ENCODE results near the gene HSD3B2.

DNA sequence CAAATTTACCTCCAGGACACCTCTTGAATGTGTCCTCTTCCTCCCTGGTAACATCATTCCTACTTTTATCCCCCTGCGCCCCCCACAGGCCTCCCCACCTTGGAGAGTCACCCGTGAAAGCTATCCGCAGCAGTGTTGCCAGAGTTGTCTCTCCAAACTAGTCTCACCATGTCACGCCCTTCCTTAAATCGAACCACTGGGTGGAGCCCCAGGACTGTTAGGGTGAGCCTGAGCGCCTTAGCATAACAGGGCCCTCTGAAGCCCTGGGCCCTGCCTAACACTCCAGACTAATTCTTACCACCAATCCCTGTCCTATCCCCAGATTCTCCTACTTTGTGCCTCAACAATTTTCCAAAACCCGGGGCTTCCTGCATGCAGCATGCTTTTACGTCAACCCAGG, 35.0 kb downstream of the HSD3B2 start:
- TF ChIP-seq, protein P1, sequence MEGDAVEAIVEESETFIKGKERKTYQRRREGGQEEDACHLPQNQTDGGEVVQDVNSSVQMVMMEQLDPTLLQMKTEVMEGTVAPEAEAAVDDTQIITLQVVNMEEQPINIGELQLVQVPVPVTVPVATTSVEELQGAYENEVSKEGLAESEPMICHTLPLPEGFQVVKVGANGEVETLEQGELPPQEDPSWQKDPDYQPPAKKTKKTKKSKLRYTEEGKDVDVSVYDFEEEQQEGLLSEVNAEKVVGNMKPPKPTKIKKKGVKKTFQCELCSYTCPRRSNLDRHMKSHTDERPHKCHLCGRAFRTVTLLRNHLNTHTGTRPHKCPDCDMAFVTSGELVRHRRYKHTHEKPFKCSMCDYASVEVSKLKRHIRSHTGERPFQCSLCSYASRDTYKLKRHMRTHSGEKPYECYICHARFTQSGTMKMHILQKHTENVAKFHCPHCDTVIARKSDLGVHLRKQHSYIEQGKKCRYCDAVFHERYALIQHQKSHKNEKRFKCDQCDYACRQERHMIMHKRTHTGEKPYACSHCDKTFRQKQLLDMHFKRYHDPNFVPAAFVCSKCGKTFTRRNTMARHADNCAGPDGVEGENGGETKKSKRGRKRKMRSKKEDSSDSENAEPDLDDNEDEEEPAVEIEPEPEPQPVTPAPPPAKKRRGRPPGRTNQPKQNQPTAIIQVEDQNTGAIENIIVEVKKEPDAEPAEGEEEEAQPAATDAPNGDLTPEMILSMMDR (IDR thresholded peaks at IDR 0.05; ENCODE audit: poor library complexity, severe bottlenecking) = no peak
- no peak for TF ChIP-seq SMC3 (conservative IDR thresholded peaks at IDR 0.05; ENCODE audit: poor library complexity)
- no peak for TF ChIP-seq EP300 (conservative IDR thresholded peaks at IDR 0.05; ENCODE audit: poor library complexity, severe bottlenecking)
- TF ChIP-seq TAF1 (IDR thresholded peaks at IDR 0.05; ENCODE audit: low read depth) = no peak
- no peak for TF ChIP-seq MXI1 (conservative IDR thresholded peaks at IDR 0.05; ENCODE audit: poor library complexity, severe bottlenecking)
- TF ChIP-seq EZH2 (IDR thresholded peaks at IDR 0.05; ENCODE audit: borderline replicate concordance, insufficient read depth, low read length, poor library complexity, severe bottlenecking) = no peak
- TF ChIP-seq POLR2AphosphoS5 (IDR thresholded peaks at IDR 0.05) = no peak
- TF ChIP-seq RAD21 (conservative IDR thresholded peaks at IDR 0.05) = no peak
- TF ChIP-seq, protein P2, sequence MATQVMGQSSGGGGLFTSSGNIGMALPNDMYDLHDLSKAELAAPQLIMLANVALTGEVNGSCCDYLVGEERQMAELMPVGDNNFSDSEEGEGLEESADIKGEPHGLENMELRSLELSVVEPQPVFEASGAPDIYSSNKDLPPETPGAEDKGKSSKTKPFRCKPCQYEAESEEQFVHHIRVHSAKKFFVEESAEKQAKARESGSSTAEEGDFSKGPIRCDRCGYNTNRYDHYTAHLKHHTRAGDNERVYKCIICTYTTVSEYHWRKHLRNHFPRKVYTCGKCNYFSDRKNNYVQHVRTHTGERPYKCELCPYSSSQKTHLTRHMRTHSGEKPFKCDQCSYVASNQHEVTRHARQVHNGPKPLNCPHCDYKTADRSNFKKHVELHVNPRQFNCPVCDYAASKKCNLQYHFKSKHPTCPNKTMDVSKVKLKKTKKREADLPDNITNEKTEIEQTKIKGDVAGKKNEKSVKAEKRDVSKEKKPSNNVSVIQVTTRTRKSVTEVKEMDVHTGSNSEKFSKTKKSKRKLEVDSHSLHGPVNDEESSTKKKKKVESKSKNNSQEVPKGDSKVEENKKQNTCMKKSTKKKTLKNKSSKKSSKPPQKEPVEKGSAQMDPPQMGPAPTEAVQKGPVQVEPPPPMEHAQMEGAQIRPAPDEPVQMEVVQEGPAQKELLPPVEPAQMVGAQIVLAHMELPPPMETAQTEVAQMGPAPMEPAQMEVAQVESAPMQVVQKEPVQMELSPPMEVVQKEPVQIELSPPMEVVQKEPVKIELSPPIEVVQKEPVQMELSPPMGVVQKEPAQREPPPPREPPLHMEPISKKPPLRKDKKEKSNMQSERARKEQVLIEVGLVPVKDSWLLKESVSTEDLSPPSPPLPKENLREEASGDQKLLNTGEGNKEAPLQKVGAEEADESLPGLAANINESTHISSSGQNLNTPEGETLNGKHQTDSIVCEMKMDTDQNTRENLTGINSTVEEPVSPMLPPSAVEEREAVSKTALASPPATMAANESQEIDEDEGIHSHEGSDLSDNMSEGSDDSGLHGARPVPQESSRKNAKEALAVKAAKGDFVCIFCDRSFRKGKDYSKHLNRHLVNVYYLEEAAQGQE (IDR thresholded peaks at IDR 0.05; ENCODE audit: borderline replicate concordance) = no peak
